Measurements from ENCODE around the gene EFNA5. TPM values are rescaled to one million over a fixed set of nuclear protein-coding genes. Genes with fewer than 3 reads are reported as not detected.

The EFNA5 gene
- polyA plus RNA-seq, 1 donor from 2014 or later: 4.2 TPM

GRCh38 chr5:107604990-107605389 lies 65.7 kb downstream of the EFNA5 start:
- no peaks in the 10 kb centered on the region for H4K20me1 ChIP-seq (ENCODE audit: insufficient read depth)

DNA sequence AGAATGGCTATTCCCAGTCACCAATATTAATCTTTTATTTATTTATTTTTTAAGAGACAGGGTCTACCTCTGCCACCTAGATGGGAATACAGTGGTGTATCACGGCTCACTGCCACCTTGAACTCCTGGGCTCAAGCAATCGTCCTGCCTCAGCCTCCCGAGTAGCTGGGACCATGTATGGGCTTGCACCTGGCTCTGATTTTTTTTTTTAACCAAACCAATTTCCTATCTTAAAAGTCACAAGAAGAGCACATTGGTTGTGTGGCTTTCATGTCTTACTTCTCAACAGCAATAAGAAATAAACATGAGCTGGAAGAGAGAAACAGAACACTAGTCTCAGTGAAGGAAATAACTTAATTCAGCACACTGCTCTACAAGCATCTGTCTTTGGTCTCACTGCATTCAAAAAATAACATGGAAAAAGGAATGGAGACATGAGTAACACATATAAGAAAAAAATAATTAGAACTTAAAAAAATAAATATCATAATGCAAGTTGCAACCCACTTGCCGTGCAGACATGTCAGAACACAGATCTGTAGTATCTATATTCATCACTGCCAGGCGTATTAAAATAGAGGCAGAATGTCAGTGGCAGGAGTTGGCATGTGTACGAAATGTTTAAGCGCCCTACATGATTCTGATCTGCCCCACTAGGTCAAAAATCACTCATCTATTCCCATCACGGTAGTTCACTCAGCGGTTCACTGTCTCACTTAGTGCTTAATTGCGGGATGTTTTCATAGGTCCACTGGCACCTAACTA lies 66.4 kb downstream of the EFNA5 start:
- no peak overlapping the region for H2AFZ ChIP-seq (ENCODE audit: low read depth, low read length)
- no peaks in the 10 kb centered on the region for H3K9me2 ChIP-seq (ENCODE audit: insufficient read depth, low read length)
- H3K9ac ChIP-seq (ENCODE audit: low read length): no peak overlapping the region
- H3K4me2 ChIP-seq (ENCODE audit: low read length): no peak overlapping the region
- no peaks in the 10 kb centered on the region for H3F3A ChIP-seq (ENCODE audit: insufficient read depth, low read length, poor library complexity, severe bottlenecking)
- H3K27me3 ChIP-seq (ENCODE audit: insufficient read depth, low read depth, low read length): no peaks in the 10 kb centered on the region
- no peak overlapping the region for H3K4me3 ChIP-seq (ENCODE audit: low read length)
- no peaks in the 10 kb centered on the region for H3K9me3 ChIP-seq (ENCODE audit: low read length)
- no peak overlapping the region for H3K27ac ChIP-seq (ENCODE audit: low read length)
- no peaks in the 10 kb centered on the region for H4K20me1 ChIP-seq (ENCODE audit: insufficient read depth)
- H3K36me3 ChIP-seq (ENCODE audit: insufficient read depth, low read length): no peaks in the 10 kb centered on the region
- peaks cover 50% of the 10 kb centered on the region for H3K79me2 ChIP-seq (replicated peaks; ENCODE audit: insufficient read depth, low read length)
- TF ChIP-seq EP300 (conservative IDR thresholded peaks at IDR 0.05; ENCODE audit: poor library complexity, severe bottlenecking) (no peak), TAF1 (IDR thresholded peaks at IDR 0.05; ENCODE audit: low read depth) (no peak), RAD21 (conservative IDR thresholded peaks at IDR 0.05) (no peak), POLR2AphosphoS5 (IDR thresholded peaks at IDR 0.05) (no peak), MXI1 (conservative IDR thresholded peaks at IDR 0.05; ENCODE audit: poor library complexity, severe bottlenecking) (no peak), SMC3 (conservative IDR thresholded peaks at IDR 0.05; ENCODE audit: poor library complexity) (no peak), EZH2 (IDR thresholded peaks at IDR 0.05; ENCODE audit: borderline replicate concordance, insufficient read depth, low read length, poor library complexity, severe bottlenecking) (no peak)
- TF ChIP-seq, protein P1, sequence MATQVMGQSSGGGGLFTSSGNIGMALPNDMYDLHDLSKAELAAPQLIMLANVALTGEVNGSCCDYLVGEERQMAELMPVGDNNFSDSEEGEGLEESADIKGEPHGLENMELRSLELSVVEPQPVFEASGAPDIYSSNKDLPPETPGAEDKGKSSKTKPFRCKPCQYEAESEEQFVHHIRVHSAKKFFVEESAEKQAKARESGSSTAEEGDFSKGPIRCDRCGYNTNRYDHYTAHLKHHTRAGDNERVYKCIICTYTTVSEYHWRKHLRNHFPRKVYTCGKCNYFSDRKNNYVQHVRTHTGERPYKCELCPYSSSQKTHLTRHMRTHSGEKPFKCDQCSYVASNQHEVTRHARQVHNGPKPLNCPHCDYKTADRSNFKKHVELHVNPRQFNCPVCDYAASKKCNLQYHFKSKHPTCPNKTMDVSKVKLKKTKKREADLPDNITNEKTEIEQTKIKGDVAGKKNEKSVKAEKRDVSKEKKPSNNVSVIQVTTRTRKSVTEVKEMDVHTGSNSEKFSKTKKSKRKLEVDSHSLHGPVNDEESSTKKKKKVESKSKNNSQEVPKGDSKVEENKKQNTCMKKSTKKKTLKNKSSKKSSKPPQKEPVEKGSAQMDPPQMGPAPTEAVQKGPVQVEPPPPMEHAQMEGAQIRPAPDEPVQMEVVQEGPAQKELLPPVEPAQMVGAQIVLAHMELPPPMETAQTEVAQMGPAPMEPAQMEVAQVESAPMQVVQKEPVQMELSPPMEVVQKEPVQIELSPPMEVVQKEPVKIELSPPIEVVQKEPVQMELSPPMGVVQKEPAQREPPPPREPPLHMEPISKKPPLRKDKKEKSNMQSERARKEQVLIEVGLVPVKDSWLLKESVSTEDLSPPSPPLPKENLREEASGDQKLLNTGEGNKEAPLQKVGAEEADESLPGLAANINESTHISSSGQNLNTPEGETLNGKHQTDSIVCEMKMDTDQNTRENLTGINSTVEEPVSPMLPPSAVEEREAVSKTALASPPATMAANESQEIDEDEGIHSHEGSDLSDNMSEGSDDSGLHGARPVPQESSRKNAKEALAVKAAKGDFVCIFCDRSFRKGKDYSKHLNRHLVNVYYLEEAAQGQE (IDR thresholded peaks at IDR 0.05; ENCODE audit: borderline replicate concordance): no peak

More at GRCh38 chr5:107604990-107605389, 65.7 kb downstream of the EFNA5 start:
- H3K79me2 ChIP-seq (replicated peaks; ENCODE audit: insufficient read depth, low read length): peaks cover 50% of the 10 kb centered on the region
- no peak overlapping the region for H3K4me2 ChIP-seq (ENCODE audit: low read length)
- TF ChIP-seq, protein P1 (IDR thresholded peaks at IDR 0.05; ENCODE audit: borderline replicate concordance): no peak
- TF ChIP-seq EZH2 (IDR thresholded peaks at IDR 0.05; ENCODE audit: borderline replicate concordance, insufficient read depth, low read length, poor library complexity, severe bottlenecking) (no peak), MXI1 (conservative IDR thresholded peaks at IDR 0.05; ENCODE audit: poor library complexity, severe bottlenecking) (no peak), CTCF (IDR thresholded peaks at IDR 0.05; ENCODE audit: poor library complexity, severe bottlenecking) (no peak), TAF1 (IDR thresholded peaks at IDR 0.05; ENCODE audit: low read depth) (no peak), POLR2AphosphoS5 (IDR thresholded peaks at IDR 0.05) (no peak), RAD21 (conservative IDR thresholded peaks at IDR 0.05) (no peak), SMC3 (conservative IDR thresholded peaks at IDR 0.05; ENCODE audit: poor library complexity) (no peak), EP300 (conservative IDR thresholded peaks at IDR 0.05; ENCODE audit: poor library complexity, severe bottlenecking) (no peak)
- no peak overlapping the region for H3K9ac ChIP-seq (ENCODE audit: low read length)
- H3K9me3 ChIP-seq (ENCODE audit: low read length): no peaks in the 10 kb centered on the region
- no peaks in the 10 kb centered on the region for H3K36me3 ChIP-seq (ENCODE audit: insufficient read depth, low read length)
- H3F3A ChIP-seq (ENCODE audit: insufficient read depth, low read length, poor library complexity, severe bottlenecking): no peaks in the 10 kb centered on the region
- H2AFZ ChIP-seq (ENCODE audit: low read depth, low read length): no peak overlapping the region
- H3K27ac ChIP-seq (ENCODE audit: low read length): no peak overlapping the region
- H3K4me3 ChIP-seq (ENCODE audit: low read length): no peak overlapping the region
- H3K27me3 ChIP-seq (ENCODE audit: insufficient read depth, low read depth, low read length): no peaks in the 10 kb centered on the region
- H3K9me2 ChIP-seq (ENCODE audit: insufficient read depth, low read length): no peaks in the 10 kb centered on the region

All from neural cell (in vitro differentiated cells).